GM23338 (cell line): ENCODE data around the gene MEGF8. TPM values are rescaled to one million over a fixed set of nuclear protein-coding genes. Genes with fewer than 3 reads are reported as not detected.

Source experiments
- ATAC-seq: fragments of 200-7000 bp; cut with Tn5 transposase; 3 replicates; pipeline ENCODE4 v1.9.1; 2020
- DNase-seq: peaks from one replicate; pipeline ENCODE4 v3.0.0-alpha.2; 2015; ENCODE audit warnings: low spot score
- H2AFZ ChIP-seq: fragments of 200-600 bp; sonication (generic); 2 replicates; pipeline ENCODE4 v1.8.0; 2016; ENCODE audit warnings: antibody characterized with exemption, mild to moderate bottlenecking, moderate library complexity
- H3F3A ChIP-seq: fragments of 200-600 bp; sonication (generic); replicated peaks from 2 replicates; pipeline ENCODE4 v1.8.0; 2017; ENCODE audit warnings: antibody characterized with exemption, mixed run types, low read depth
- H3K27ac ChIP-seq: fragments of 200-600 bp; sonication (generic); 2 replicates; pipeline ENCODE4 v1.6.1; 2016; ENCODE audit warnings: low read depth
- H3K27me3 ChIP-seq: fragments of 200-600 bp; sonication (generic); 2 replicates; pipeline ENCODE4 v1.8.0; 2016; ENCODE audit warnings: mild to moderate bottlenecking, mixed run types, moderate library complexity; ENCODE audit not compliant: insufficient read depth
- H3K36me3 ChIP-seq: fragments of 200-600 bp; sonication (generic); 2 replicates; pipeline ENCODE4 v1.8.0; 2016; ENCODE audit warnings: mild to moderate bottlenecking; ENCODE audit not compliant: insufficient read depth
- H3K4me1 ChIP-seq: fragments of 200-600 bp; sonication (generic); 2 replicates; pipeline ENCODE4 v1.8.0; 2016; ENCODE audit warnings: mild to moderate bottlenecking, moderate library complexity; ENCODE audit not compliant: insufficient read depth
- H3K4me2 ChIP-seq: fragments of 200-600 bp; sonication (generic); 2 replicates; pipeline ENCODE4 v1.7.1; 2017; ENCODE audit warnings: mixed run types
- H3K4me3 ChIP-seq: fragments of 200-600 bp; sonication (generic); 2 replicates; pipeline ENCODE4 v1.6.1; 2016; ENCODE audit warnings: mixed run types
- H3K79me2 ChIP-seq: fragments of 200-600 bp; sonication (generic); replicated peaks from 2 replicates; pipeline ENCODE4 v1.8.0; 2017; ENCODE audit warnings: mild to moderate bottlenecking; ENCODE audit not compliant: insufficient read depth
- H3K9me2 ChIP-seq: fragments of 200-600 bp; sonication (generic); 2 replicates; pipeline ENCODE4 v1.8.0; 2017; ENCODE audit not compliant: insufficient read depth
- H4K20me1 ChIP-seq: fragments of 200-600 bp; sonication (generic); replicated peaks from 2 replicates; pipeline ENCODE4 v1.8.0; 2017; ENCODE audit warnings: mild to moderate bottlenecking; ENCODE audit not compliant: insufficient read depth
- H3K27ac Mint-ChIP-seq: 2 replicates; pipeline ENCODE4 v1.8.0; 2020; ENCODE audit warnings: inconsistent platforms, mild to moderate bottlenecking, moderate library complexity, mixed read lengths
- H3K27me3 Mint-ChIP-seq: 3 replicates; pipeline ENCODE4 v1.8.0; 2022; ENCODE audit warnings: low read depth, mild to moderate bottlenecking, moderate library complexity, mixed read lengths, inconsistent platforms; ENCODE audit not compliant: insufficient read depth, poor library complexity
- H3K36me3 Mint-ChIP-seq: 3 replicates; pipeline ENCODE4 v1.8.0; 2021; ENCODE audit warnings: low read depth, mild to moderate bottlenecking, inconsistent platforms, moderate library complexity, mixed read lengths
- H3K4me1 Mint-ChIP-seq: 3 replicates; pipeline ENCODE4 v1.8.0; 2020; ENCODE audit warnings: mild to moderate bottlenecking, inconsistent platforms, mixed read lengths
- H3K4me3 Mint-ChIP-seq: 3 replicates; pipeline ENCODE4 v1.8.0; 2021; ENCODE audit warnings: moderate library complexity, mild to moderate bottlenecking, inconsistent platforms, mixed read lengths
- H3K9me3 Mint-ChIP-seq: 3 replicates; pipeline ENCODE4 v1.8.0; 2020; ENCODE audit warnings: moderate library complexity, mild to moderate bottlenecking, inconsistent platforms, mixed read lengths
- CREB1 ChIP-seq: fragments of 250-450 bp; sonication (Bioruptor Pico); IDR thresholded peaks from 2 replicates; pipeline ENCODE4 v1.5.0; 2020; ENCODE audit warnings: low read depth, mild to moderate bottlenecking, moderate library complexity
- EZH2 ChIP-seq: fragments of 200-600 bp; sonication (generic); IDR thresholded peaks from one replicate; pipeline ENCODE4 v1.8.0; 2017; ENCODE audit warnings: antibody characterized with exemption, mild to moderate bottlenecking, low read depth; ENCODE audit not compliant: unreplicated experiment
- EZH2phosphoT487 ChIP-seq: fragments of 200-600 bp; sonication (generic); IDR thresholded peaks from one replicate; pipeline ENCODE4 v1.8.1; 2018; ENCODE audit warnings: antibody characterized with exemption; ENCODE audit not compliant: unreplicated experiment
- NANOG ChIP-seq: IDR thresholded peaks from 2 replicates; pipeline ENCODE4 v1.6.1; 2016; ENCODE audit warnings: antibody characterized with exemption, borderline replicate concordance
- STAT1 ChIP-seq: IDR thresholded peaks from one replicate; pipeline ENCODE4 v1.6.1; 2016; ENCODE audit warnings: antibody characterized with exemption; ENCODE audit not compliant: unreplicated experiment
- ZNF114 ChIP-seq: fragments of 250-450 bp; sonication (Bioruptor Pico); IDR thresholded peaks from 2 replicates; pipeline ENCODE4 v1.5.0; 2020; ENCODE audit warnings: mild to moderate bottlenecking, moderate library complexity
- ZNF331 ChIP-seq: fragments of 250-450 bp; sonication (Bioruptor Pico); IDR thresholded peaks from 2 replicates; pipeline ENCODE4 v1.5.0; 2020; ENCODE audit warnings: low read depth, mild to moderate bottlenecking, moderate library complexity
- polyA plus RNA-seq: library from polyadenylated mRNA; unstranded; fragments of >200 nt; fragmentation: Nextera tagmentation; extraction: Ambion mirVana; gene quantifications from 2 replicates; pipeline ENCODE4 v1.2.1, GENCODE V29; 2016
- total RNA-seq: library from RNA; depleted of rRNA; stranded (reverse); fragments of >200 nt; shearing (Covaris generic); gene quantifications from 2 replicates; pipeline ENCODE4 v1.2.3, GENCODE V29; 2014
- TF ChIP-seq, protein P1 (sequence below), 2 experiments: fragments of 200-600 bp in 1 of 2; sonication (generic) in 1 of 2; conservative IDR thresholded peaks; 2 replicates each; pipeline versions ENCODE4 v1.5.1 to v1.6.1; 2016 to 2017; ENCODE audit warnings: antibody characterized with exemption in 2 of 2, low read depth in 2 of 2, mild to moderate bottlenecking in 2 of 2, moderate library complexity in 1 of 2
- TF ChIP-seq, protein P2 (sequence below): fragments of 250-450 bp; sonication (Bioruptor Pico); IDR thresholded peaks from 2 replicates; pipeline ENCODE4 v1.5.0; 2020; ENCODE audit warnings: mild to moderate bottlenecking, moderate library complexity
- TF ChIP-seq, protein P3 (sequence below): IDR thresholded peaks from 2 replicates; pipeline ENCODE4 v1.6.1; 2016; ENCODE audit warnings: antibody characterized with exemption
- TF ChIP-seq, protein P4 (sequence below): IDR thresholded peaks from one replicate; pipeline ENCODE4 v1.6.1; 2018; ENCODE audit warnings: antibody characterized with exemption; ENCODE audit not compliant: unreplicated experiment

MEGF8 gene
- total and polyA plus RNA-seq, 2 experiments from 2014 or later, result 6.2 to 40.5 TPM

DNA sequence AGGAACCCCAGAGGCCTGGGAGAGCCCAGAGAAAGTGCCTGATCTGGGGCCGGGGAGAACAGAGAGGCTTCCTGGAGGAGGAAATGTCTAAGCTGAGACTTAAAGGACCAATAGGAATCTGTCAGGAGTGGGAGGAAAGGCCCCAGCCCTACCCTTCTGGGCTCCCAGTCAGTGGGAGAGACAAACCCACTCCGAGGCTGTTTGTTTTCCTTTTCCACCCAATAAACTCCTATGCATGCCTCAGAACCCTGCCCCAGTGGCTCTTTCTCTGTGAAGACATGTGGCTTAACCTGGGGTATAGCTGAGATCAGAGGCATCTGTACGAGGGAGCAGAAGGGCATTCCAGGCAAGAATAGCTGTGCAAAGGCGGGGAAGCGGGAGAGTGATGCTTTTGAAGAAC is 1.9 kb downstream of the MEGF8 start (continued):
- TF ChIP-seq NANOG (no peak), STAT1 (no peak), EZH2phosphoT487 (no peak), ZNF114 (CRISPR knock-in tag) (no peak), EZH2 (no peak)

DNA sequence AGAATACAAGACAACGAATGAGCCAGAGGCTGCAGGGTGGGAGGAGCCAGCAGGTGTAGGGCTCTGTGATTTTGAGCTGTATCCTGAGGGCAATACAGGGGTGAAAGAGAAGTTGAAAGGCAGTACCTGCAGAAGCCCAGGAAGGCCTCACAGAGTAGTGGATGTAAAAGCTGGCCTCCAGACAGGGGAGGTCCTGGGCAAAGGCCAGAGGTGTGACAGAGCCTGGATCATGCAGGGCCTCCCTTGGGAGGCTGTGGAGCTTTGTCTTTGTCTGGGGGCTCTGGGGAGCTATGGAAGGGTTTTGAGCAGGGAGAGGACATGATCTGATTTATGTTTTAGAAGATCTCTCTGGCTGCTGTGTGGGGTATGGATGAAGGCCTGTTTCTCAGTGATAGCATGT is 2.7 kb downstream of the MEGF8 start:
- no peaks in the 10 kb centered on the region for H3K36me3 Mint-ChIP-seq

More for the DNA sequence above, 2.7 kb downstream of the MEGF8 start:
- Histone ChIP-seq H3F3A (peaks cover 3% of the 10 kb centered on the region), H3K36me3 (no peaks in the 10 kb centered on the region), H3K4me3 (no peak overlapping the region), H3K79me2 (peaks cover 26% of the 10 kb centered on the region), H3K27me3 (peaks cover 8% of the 10 kb centered on the region), H3K4me1 (peaks cover 6% of the 10 kb centered on the region; the same call in 1 of the 2 replicates), H3K4me2 (no peak overlapping the region), H4K20me1 (peaks cover 6% of the 10 kb centered on the region), H2AFZ (no peak overlapping the region), H3K27ac (no peak overlapping the region), H3K9me2 (no peaks in the 10 kb centered on the region)
- H3K4me1 Mint-ChIP-seq, result peaks cover 31% of the 10 kb centered on the region
- TF ChIP-seq EZH2phosphoT487, result no peak
- TF ChIP-seq CREB1 (CRISPR knock-in tag), result no peak
- TF ChIP-seq, protein P1, sequence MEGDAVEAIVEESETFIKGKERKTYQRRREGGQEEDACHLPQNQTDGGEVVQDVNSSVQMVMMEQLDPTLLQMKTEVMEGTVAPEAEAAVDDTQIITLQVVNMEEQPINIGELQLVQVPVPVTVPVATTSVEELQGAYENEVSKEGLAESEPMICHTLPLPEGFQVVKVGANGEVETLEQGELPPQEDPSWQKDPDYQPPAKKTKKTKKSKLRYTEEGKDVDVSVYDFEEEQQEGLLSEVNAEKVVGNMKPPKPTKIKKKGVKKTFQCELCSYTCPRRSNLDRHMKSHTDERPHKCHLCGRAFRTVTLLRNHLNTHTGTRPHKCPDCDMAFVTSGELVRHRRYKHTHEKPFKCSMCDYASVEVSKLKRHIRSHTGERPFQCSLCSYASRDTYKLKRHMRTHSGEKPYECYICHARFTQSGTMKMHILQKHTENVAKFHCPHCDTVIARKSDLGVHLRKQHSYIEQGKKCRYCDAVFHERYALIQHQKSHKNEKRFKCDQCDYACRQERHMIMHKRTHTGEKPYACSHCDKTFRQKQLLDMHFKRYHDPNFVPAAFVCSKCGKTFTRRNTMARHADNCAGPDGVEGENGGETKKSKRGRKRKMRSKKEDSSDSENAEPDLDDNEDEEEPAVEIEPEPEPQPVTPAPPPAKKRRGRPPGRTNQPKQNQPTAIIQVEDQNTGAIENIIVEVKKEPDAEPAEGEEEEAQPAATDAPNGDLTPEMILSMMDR (conservative IDR thresholded peaks at IDR 0.05; ENCODE audit: low read depth in 2 of 2), result no peak
- TF ChIP-seq ZNF331 (CRISPR knock-in tag), result no peak
- TF ChIP-seq, protein P2, sequence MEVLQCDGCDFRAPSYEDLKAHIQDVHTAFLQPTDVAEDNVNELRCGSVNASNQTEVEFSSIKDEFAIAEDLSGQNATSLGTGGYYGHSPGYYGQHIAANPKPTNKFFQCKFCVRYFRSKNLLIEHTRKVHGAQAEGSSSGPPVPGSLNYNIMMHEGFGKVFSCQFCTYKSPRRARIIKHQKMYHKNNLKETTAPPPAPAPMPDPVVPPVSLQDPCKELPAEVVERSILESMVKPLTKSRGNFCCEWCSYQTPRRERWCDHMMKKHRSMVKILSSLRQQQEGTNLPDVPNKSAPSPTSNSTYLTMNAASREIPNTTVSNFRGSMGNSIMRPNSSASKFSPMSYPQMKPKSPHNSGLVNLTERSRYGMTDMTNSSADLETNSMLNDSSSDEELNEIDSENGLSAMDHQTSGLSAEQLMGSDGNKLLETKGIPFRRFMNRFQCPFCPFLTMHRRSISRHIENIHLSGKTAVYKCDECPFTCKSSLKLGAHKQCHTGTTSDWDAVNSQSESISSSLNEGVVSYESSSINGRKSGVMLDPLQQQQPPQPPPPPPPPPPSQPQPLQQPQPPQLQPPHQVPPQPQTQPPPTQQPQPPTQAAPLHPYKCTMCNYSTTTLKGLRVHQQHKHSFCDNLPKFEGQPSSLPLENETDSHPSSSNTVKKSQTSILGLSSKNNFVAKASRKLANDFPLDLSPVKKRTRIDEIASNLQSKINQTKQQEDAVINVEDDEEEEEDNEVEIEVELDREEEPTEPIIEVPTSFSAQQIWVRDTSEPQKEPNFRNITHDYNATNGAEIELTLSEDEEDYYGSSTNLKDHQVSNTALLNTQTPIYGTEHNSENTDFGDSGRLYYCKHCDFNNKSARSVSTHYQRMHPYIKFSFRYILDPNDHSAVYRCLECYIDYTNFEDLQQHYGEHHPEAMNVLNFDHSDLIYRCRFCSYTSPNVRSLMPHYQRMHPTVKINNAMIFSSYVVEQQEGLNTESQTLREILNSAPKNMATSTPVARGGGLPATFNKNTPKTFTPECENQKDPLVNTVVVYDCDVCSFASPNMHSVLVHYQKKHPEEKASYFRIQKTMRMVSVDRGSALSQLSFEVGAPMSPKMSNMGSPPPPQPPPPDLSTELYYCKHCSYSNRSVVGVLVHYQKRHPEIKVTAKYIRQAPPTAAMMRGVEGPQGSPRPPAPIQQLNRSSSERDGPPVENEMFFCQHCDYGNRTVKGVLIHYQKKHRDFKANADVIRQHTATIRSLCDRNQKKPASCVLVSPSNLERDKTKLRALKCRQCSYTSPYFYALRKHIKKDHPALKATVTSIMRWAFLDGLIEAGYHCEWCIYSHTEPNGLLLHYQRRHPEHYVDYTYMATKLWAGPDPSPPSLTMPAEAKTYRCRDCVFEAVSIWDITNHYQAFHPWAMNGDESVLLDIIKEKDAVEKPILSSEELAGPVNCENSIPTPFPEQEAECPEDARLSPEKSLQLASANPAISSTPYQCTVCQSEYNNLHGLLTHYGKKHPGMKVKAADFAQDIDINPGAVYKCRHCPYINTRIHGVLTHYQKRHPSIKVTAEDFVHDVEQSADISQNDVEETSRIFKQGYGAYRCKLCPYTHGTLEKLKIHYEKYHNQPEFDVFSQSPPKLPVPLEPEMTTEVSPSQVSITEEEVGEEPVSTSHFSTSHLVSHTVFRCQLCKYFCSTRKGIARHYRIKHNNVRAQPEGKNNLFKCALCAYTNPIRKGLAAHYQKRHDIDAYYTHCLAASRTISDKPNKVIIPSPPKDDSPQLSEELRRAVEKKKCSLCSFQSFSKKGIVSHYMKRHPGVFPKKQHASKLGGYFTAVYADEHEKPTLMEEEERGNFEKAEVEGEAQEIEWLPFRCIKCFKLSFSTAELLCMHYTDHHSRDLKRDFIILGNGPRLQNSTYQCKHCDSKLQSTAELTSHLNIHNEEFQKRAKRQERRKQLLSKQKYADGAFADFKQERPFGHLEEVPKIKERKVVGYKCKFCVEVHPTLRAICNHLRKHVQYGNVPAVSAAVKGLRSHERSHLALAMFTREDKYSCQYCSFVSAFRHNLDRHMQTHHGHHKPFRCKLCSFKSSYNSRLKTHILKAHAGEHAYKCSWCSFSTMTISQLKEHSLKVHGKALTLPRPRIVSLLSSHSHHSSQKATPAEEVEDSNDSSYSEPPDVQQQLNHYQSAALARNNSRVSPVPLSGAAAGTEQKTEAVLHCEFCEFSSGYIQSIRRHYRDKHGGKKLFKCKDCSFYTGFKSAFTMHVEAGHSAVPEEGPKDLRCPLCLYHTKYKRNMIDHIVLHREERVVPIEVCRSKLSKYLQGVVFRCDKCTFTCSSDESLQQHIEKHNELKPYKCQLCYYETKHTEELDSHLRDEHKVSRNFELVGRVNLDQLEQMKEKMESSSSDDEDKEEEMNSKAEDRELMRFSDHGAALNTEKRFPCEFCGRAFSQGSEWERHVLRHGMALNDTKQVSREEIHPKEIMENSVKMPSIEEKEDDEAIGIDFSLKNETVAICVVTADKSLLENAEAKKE (CRISPR knock-in tag), result no peak
- TF ChIP-seq, protein P3, sequence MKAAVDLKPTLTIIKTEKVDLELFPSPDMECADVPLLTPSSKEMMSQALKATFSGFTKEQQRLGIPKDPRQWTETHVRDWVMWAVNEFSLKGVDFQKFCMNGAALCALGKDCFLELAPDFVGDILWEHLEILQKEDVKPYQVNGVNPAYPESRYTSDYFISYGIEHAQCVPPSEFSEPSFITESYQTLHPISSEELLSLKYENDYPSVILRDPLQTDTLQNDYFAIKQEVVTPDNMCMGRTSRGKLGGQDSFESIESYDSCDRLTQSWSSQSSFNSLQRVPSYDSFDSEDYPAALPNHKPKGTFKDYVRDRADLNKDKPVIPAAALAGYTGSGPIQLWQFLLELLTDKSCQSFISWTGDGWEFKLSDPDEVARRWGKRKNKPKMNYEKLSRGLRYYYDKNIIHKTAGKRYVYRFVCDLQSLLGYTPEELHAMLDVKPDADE, result no peak
- TF ChIP-seq, protein P4, sequence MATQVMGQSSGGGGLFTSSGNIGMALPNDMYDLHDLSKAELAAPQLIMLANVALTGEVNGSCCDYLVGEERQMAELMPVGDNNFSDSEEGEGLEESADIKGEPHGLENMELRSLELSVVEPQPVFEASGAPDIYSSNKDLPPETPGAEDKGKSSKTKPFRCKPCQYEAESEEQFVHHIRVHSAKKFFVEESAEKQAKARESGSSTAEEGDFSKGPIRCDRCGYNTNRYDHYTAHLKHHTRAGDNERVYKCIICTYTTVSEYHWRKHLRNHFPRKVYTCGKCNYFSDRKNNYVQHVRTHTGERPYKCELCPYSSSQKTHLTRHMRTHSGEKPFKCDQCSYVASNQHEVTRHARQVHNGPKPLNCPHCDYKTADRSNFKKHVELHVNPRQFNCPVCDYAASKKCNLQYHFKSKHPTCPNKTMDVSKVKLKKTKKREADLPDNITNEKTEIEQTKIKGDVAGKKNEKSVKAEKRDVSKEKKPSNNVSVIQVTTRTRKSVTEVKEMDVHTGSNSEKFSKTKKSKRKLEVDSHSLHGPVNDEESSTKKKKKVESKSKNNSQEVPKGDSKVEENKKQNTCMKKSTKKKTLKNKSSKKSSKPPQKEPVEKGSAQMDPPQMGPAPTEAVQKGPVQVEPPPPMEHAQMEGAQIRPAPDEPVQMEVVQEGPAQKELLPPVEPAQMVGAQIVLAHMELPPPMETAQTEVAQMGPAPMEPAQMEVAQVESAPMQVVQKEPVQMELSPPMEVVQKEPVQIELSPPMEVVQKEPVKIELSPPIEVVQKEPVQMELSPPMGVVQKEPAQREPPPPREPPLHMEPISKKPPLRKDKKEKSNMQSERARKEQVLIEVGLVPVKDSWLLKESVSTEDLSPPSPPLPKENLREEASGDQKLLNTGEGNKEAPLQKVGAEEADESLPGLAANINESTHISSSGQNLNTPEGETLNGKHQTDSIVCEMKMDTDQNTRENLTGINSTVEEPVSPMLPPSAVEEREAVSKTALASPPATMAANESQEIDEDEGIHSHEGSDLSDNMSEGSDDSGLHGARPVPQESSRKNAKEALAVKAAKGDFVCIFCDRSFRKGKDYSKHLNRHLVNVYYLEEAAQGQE, result no peak
- no peak for TF ChIP-seq STAT1
- H3K27ac Mint-ChIP-seq, result no peak overlapping the region
- DNase-seq, result no peak
- no peak overlapping the region; the same call in 2 of the 3 replicates for H3K4me3 Mint-ChIP-seq
- H3K27me3 Mint-ChIP-seq, result peaks cover 17% of the 10 kb centered on the region
- ATAC-seq, result no peak
- no peaks in the 10 kb centered on the region for H3K9me3 Mint-ChIP-seq
